HG03280 (cell line): ENCODE results near the gene ZMIZ1.

ENCODE experiments used
- ATAC-seq: cut with Tn5 transposase; IDR thresholded peaks from one replicate; pipeline ENCODE4 v1.9.1; 2021; ENCODE audit warnings: mild to moderate bottlenecking, moderate library complexity; ENCODE audit not compliant: unreplicated experiment

Gene ZMIZ1

GRCh38 chr10:79347226-79347893, 278.6 kb downstream of the ZMIZ1 start, which contains the start of gene PPIF:
PPIF (plus strand) TSS chr10:79347469; CDS start chr10:79347549, 80 bp downstream.
- peak; percentile 84 for ATAC-seq

DNA sequence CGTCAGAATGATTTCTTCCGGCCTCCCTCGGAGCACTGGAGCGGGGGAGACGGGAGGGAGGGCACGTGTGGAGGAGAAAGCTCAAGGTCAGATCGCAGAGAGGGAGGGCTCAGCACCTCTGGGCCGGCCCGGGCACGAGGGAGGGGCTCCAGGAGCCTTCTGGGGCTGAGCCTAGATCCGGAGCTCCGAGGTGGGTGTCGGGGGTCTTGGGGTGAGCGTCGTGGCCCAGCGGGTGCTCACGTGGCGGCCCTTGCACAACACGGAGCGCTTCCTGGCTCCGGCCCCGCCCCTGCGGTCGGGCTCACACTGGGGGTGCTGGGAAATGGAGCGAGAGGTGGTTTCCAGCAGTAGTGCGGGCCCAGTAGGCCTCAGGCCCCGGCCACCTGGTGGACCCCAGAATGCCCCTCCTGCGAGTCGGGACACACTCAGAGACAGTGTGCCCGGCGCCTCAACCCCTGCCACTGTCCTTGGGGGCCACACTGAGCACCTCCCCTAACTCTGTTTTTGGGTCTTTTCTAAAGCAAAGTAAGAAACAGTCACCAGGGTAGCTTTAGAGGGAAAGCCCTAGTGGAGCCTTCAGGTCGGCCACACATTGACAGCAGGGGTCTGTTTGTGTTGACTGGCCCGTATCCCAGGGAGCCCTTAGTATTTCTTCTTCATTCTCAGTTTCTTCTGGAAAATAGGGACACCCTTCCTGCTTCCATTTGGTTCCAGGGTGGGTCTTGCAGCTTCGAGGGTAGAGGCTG, 279.3 kb downstream of the ZMIZ1 start:
- peak; percentile 58 for ATAC-seq

DNA sequence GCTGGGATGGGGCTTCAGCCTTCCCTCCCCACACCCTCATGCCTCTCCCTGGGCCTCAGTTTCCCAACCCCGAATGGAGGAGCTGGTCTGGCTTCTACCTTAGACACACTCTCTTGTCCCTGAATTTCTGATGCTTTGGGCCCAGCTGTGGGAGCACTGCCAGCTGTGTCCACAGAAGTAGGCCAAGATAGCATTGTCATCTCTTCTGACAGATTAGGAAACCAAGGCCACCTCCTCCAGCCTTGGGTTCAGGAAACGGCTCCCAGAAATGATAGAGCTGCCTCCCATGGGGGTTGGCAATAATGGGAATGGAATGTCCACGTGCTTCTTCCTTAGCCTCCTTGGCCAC, 279.8 kb downstream of the ZMIZ1 start:
- no peak for ATAC-seq

DNA sequence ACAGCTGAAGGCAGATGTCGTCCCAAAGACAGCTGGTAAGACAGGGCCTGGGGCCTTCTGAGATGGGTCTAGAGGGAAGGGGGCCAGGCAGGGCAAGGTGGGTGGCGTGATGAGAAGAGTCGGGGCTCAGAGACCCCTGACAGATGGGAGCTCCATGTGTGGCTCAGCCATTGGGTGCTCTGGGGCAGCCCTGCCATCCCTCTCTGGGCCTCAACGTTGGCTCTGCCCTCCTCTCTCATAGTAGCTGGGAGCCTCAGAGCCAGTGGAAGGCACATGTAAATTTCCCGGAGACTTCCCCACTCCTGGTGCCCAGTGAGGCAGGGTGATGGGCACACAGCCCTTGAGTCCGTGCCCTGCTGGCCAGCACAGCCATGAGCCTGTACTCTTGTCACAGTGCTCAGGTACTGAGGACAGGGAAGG, 280.3 kb downstream of the ZMIZ1 start:
- no peak for ATAC-seq

- ATAC-seq: no peak
Observed at GRCh38 chr10:79349766-79350406, 281.1 kb downstream of the ZMIZ1 start.

DNA sequence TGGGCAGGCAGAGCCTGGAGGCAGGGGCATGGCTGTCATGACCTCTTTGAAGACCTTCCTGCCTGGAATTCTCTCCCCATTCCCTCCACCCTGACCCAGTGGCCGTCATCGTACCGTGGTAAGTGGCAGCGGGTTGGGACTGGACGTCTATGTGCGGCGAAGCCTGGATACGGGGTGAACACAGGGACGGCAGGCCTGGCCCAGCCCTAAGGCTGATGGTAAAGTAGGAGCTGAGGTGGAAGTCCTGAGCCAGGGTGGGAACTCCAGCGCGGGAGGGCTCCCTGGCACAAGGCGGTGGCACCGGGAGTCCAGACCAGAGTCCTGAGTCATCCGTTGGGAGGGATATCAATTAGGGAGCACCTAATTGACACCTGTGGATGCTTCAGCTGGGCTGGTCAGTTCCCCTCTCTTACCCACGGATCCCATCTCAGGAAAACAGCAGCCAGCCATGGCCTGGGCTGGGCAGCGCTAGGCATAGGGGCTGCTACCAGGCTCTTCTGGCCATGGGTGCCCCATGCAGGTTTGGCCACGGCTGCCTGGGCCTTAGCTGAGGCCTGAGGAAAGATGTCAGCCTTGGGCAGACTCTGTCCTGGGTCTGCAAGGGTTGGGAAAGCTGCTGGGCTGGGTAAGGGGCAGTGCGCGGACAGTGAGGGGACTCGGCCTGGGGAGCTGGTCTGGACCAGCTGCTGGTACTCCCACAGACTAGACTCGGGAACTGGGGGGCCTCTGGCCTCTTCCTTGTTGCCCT, 281.8 kb downstream of the ZMIZ1 start:
- ATAC-seq: no peak

DNA sequence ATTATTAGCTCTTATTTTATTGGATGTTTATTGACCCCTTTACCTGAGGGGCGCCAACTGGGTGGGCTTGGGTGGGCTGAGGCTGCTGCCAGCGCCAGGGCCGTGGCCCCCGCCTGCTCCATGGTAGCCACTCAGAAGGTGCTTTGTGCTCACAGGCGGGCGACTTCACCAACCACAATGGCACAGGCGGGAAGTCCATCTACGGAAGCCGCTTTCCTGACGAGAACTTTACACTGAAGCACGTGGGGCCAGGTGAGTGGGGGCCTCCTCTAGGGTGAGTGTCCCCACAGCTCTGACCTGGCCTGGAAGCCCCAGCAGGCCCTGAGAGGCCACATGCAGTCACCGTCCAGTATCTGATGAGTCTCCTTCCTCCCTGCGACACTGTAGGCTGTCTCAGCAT, 282.6 kb downstream of the ZMIZ1 start:
- ATAC-seq: no peak

DNA sequence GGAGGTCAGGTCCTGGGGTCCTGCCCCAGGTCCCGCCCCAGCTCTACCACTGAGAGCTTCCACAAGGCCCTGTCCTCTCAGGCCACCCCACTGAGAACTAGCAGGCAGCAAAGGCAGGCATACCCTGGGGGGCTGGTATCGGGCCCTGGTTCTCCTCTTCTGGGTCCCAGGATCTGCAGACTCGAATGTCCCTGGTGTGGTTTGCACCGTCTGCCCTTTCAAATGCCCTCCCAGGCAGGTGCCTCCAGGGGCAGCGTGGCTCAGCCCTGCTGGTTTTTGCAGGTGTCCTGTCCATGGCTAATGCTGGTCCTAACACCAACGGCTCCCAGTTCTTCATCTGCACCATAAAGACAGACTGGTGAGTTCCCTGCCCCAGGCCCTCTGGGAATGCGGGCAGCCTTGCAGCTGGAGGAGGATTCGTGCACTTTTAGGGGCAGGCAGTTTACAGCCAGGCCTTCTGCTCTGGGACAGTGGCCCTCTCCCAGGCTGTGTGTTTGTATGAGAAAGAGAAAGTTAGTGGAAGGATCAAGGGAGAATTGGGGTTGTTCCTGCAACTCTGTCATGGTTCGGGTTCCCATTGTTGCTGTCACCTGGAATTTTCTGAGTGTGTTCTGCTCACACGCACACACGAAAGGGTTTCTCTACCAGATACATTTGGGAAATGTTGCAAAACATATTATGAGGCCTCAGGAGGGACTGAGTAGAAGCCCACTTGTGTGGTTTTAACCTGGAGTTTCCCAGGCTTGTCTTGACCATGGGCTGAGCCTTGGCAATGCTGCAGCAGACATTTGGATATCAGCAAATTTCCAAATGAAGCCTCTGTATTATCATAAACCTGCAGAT, 283.5 kb downstream of the ZMIZ1 start:
- no peak for ATAC-seq

- ATAC-seq: no peak
Observed at GRCh38 chr10:79353000-79353406, 284.2 kb downstream of the ZMIZ1 start.

GRCh38 chr10:79353726-79354125, 285.0 kb downstream of the ZMIZ1 start:
- no peak for ATAC-seq

GRCh38 chr10:79354141-79354540, 285.4 kb downstream of the ZMIZ1 start:
- no peak for ATAC-seq

DNA sequence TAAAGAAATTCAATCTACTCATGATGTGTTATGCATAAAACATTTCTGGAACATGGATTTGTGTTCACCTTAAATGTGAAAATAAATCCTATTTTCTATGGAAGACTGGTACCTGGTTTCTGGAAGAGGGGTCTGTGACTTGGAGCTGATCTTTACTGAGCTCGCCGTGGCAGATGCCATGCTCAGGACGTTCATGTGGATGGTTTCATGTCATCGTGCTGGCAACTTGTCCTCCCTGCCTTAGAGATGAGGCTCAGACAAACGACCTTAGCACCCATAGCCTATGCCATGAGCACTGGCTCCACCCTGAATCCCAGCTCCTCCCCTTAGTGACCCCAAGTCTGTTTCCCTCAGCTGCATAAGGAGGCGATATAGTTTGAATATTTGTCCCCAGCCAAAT, 285.8 kb downstream of the ZMIZ1 start:
- ATAC-seq: no peak

DNA sequence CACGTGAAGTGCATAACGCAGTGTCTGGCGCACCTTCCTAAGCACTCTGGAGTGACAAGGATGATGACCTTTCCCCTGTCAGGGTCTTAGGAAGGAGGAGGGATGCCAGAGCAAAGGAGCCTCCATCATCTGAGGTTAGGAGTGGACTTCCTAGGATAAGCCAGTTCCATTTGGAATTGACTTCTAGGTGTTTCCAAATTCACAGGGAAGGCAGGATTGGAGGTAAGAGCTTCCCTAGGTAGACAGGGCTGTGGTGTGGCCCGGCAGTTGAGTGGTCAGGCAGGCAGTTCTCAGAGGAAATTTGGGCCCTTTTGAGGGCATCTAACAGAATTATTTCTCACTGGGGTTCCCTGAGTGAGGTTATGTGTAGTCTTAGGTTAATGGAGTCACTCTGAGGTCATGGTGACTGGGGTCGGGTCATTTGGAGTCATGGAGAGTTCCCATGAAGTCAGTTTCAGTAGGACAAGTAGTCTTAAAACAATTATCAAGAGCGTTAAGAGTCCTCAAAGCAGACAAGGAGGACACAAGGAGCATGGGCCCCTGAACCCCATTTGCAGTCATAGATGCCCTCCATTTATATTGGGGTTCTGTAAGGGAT, 286.8 kb downstream of the ZMIZ1 start:
- no peak for ATAC-seq

DNA sequence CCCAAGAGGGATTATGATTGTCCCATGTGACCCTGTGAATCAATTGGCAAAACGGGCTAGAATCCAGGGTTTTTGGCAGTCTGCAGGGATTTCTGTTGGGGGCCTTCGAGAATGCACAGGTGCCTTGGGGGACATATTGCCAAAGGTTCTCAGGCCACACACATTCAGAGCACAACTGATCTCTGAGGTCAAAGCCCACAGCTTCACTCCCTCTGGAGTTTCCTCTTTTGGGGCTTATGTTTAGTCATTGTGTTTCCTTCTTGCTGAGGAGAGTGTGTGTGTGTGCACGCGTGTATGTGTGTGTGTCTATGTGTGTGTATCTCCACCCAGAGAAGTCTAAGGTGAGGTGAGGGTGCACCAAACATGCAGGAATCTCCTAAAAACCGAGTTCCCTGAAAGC, 287.3 kb downstream of the ZMIZ1 start:
- ATAC-seq: no peak

DNA sequence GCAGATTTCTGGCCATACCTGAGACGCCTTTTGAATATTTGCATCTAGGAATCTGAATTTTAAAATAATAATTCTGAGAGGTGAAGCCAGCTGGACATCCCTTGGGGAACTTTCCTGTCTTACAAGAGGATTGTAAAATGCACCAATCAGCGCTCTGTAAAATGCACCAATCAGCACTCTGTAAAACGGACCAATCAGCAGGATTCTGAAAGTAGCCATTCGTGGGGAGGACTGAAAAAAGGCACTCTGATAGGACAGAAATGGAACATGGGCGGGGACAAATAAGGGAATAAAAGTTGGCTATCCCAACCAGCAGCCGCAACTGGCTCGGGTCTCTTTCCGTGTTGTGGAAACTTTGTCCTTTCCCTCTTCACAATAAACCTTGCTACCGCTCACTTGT, 288.4 kb downstream of the ZMIZ1 start:
- ATAC-seq: no peak

- no peak for ATAC-seq
Observed at GRCh38 chr10:79358811-79359210, 290.0 kb downstream of the ZMIZ1 start.

- no peak for ATAC-seq
Observed at GRCh38 chr10:79359816-79360498, 291.2 kb downstream of the ZMIZ1 start.

DNA sequence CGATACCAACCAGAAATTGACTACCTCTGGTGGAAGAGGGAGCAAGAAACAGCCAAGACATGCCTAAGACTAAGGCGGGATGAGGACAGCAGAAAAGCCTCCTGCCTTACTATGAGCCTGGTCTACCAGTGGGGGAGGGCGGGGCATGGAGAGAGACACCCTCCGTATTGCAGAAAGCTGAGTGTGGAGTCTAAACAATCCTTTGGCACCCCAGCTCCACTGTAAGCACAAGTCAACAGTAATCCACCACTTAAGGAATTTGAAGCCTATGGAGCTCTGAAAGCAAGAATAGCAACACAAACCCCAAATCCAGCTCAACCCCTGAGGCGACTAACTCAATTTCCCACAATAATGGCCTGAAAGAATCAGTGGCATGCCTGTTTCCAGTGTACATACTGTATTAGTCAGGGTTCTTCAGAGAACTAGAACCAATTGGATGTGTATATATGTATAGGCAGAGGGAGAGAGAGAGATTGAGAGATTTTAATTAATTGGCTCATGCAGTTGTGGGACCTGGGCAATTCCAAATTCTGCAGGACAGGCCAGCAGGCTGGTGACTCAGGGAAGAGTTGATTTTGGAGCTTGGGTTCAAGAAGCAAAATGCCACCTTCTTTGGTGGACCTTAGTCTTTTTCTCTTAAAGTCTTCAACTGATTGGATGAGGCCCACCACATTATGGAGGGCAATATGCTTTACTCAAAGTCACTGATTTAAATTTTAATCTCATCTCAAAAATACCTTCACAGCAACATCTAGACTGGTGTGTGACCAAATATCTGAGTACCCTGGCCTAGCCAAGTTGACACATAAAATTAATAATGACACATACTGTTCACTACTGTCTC, 292.0 kb downstream of the ZMIZ1 start:
- ATAC-seq: no peak
